Activated CD4-positive, alpha-beta T cell treated with anti-CD3 and anti-CD28 coated beads for 1 hour (primary cell): Measurements from ENCODE around the gene GNAI2.

Experiments
- DNase-seq: peaks from one replicate; pipeline ENCODE4 v3.0.0-alpha.2; 2020

Gene GNAI2

DNA sequence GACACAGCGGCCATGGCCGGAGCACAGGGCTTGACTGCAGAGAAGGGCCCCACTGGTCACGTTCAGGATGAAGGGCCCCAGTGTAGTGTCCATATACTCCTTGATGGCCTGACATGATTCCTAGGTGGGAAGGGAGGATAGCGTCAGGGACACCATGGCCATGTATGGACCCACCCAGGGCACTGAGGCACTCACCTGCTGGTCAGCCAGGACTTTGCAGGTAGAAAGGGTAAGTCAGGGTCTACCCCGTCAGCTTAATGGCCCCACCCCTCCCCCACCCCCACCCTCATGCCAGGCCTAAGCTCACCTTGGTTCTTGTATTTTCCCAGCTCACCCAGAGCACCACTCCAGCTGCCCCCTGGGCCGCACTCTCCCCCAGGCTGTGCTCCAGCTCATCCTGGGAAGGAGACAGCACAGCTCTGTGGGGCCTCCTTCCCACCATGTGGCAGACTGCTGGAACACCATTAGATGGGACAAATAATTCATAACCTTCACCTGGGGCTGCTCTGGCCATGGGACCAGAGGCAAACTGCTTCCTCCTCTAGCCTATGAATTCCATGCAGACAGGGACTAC, 64.8 kb downstream of the GNAI2 start:
- DNase-seq = no peak

DNA sequence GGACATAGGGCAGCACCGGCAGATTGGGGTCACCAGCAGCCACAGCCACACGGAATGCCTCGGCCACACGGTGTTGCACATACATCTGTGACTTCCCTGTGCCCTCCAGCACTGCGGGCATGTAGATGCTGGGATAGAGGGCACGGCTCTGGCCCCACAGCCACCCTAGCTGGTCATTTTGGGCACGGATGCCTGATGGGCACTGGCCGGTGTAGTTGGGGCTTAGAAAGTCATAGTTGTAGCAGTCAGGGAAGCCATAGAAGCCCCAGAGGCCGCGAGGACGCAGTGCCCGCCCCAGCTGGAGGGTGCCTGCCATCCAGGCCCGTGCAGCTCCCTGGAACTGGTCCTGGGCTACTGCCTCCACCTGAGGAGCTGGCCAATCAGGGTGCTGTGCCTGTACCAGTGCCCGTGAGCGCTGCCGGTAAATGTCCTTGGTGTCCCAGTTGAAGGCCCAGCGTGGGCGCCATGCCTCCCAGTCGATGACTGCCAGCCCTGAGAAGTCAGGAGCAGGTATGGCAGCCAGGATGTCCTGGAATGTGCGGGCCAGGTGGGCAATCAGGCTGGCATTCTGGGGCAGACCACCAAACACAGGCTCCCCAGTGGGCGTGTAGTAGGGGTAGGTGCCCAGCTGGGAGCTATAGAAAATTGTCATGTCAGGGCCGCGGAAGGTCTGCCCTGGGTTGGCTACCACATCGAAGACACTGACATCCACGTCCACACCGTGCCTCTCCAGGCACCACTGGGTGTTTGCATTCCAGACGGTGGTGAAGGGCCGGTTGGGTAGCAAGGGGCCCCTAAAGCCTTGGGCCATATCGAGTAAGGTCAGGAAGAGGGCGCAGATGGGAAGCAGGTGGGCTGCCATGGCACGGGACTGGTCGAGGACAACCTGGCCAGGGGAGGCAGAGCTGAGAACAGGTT, 66.3 kb downstream of the GNAI2 start:
- DNase-seq = no peak

DNA sequence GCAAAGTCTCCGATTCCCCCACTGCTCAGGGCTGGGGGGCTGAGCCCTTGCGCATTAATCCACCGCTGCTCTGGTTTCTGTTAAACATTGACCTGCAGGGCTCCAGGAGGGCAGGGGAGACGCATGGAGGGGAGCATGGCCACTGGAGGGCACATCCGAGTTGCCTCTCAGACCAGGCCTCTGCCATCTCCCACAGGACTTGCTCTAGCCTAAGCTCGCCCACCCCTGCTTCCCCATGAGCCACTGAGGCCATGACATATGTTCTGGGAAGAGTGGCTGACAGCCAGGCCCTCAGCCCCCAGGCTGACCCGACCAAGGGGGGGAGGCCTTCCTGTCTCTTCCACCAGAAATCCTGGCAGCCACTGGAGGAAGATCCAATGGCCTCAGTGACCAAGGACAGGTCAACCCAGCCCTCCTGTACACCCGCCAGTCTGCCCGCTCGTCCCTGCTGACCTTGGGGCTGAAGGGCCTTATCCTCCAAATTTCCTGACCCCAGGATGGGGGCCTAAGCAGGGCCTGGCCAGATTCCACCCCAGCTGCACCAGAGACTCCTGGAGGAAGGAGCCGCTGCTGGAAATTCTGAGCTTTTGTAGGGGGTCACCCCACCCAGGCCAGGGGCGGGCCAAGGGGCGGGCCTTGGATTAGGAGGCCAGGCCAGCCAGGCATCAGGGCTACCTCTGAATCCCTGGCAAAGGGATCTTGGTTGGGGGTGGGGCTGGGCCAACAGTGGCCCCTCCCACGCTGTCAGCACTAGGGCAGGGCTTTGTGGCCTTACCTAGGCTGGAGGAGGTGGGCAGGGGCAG, 67.2 kb downstream of the GNAI2 start, which contains the start of gene HYAL1:
TSS of gene HYAL1 (minus strand) at position 562 of the 803 bp plus-strand sequence. CDS start 618 bp downstream, outside the sequence.
- DNase-seq = no peak

GRCh38 chr3:50304601-50305000, 68.6 kb downstream of the GNAI2 start:
- no peak for DNase-seq
